ENCODE results near the gene FGD6. TPM values are rescaled to one million over a fixed set of nuclear protein-coding genes. Genes with fewer than 3 reads are reported as not detected.

FGD6 gene
- total RNA-seq, 1 experiment from 2014 or later = 18.2 TPM

DNA sequence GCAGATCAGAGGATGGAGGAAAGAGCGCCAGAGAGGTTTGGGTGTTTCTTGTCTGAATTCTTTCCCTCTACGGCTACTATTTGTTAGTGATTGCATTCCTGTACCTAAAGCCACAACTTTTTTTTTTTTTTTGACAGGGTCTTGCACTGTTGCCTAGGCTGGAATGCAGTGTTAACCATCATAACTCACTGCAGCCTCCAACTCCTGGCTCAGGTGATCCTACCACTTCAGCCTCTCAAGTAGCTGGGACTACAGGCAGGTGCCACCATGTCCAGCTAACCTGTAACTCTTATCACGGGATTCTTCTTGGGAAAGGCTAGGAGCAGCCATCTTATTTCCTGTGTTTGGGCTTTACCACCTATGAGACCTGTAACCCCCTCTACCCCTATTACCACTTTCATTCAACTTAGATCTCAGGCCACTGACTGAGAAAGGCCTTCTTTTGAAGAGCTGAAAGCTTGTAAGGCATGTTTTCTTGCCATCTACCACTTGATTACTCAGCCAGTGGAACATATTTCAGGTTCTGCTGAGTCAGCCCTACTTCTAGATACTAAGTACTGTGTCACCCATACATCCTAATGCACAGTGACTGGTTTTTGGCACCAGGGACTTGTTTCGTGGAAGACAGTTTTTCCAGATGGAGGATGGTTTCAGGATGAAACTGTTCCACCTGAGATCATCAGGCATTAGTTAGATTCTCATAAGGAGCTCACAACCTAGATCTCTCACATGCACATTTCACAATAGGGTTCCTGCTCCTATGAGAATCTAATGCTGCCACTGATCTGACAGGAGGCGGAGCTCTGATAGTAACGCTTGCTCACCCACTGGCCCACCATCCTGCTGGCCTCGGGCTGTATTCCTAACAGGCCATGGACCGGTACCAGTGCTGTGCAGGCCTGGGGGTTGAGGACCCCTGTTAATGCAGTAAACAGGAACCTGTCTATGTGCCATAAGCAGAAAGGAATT, 7.2 kb upstream of the FGD6 start:
- CTCF ChIA-PET = no interaction called here
- POLR2A ChIA-PET = interaction anchor here (1.0 to 1.5 kb wide), 2 partner anchors 19 to 20 kb away, joined by 3 to 4 read pairs; no protein-coding TSS in a partner anchor
- intact Hi-C loops (cut with micrococcal nuclease) = no loop called here
- no peaks in the 10 kb centered on the region for H3K9me3 ChIP-seq (ENCODE audit: control insufficient read depth in 1 of 2, insufficient read depth in 1 of 2, low read depth in 1 of 2, low read length in 2 of 2)
- peaks cover 0 to 14% of the 10 kb centered on the region in 2 experiments; a peak in 1 of 4 replicates for H3K36me3 ChIP-seq (ENCODE audit: control insufficient read depth in 1 of 2, insufficient read depth in 2 of 2, low read length in 2 of 2)
- RAD21 ChIA-PET (ENCODE audit: low non-redundant PET in 1 of 2, low total read pairs in 2 of 2, uncharacterized antibody in 2 of 2, unreplicated experiment in 2 of 2) = no interaction called here
- H3K9me2 ChIP-seq (ENCODE audit: insufficient read depth) = no peaks in the 10 kb centered on the region
- no peaks in the 10 kb centered on the region for H3K27me3 ChIP-seq (ENCODE audit: insufficient read depth, low read length)
- BruUV-seq (replicated peaks) = no TSS peak
- H3K79me2 ChIP-seq (ENCODE audit: insufficient read depth, low read length) = peaks cover 96% of the 10 kb centered on the region
- H2AFZ ChIP-seq (ENCODE audit: low read depth, low read length, poor library complexity, severe bottlenecking) = no peak overlapping the region
- no peak overlapping the region for H3K4me2 ChIP-seq (ENCODE audit: low read length)
- no peak overlapping the region for H3K27ac ChIP-seq (ENCODE audit: low read depth, low read length)
- ATAC-seq = no peak
- H3K4me3 ChIP-seq (replicated peaks in 1 of 2; ENCODE audit: low read depth in 1 of 2, low read length in 2 of 2) = no peak overlapping the region
- TF ChIP-seq ZNF274 (IDR thresholded peaks at IDR 0.05; ENCODE audit: low read depth, low read length) (no peak), CEBPB (IDR thresholded peaks at IDR 0.05; ENCODE audit: low read depth) (no peak), SRF (IDR thresholded peaks at IDR 0.05; ENCODE audit: low read depth) (no peak), CBX3 (IDR thresholded peaks at IDR 0.05; ENCODE audit: low read depth) (no peak), EZH2phosphoT487 (IDR thresholded peaks at IDR 0.05; ENCODE audit: borderline replicate concordance) (no peak), TCF7L2 (IDR thresholded peaks at IDR 0.05; ENCODE audit: borderline replicate concordance, extremely low read depth, insufficient read depth, insufficient read length) (no peak), SIN3A (IDR thresholded peaks at IDR 0.05; ENCODE audit: low read depth) (no peak)
- TF ChIP-seq, protein P1, sequence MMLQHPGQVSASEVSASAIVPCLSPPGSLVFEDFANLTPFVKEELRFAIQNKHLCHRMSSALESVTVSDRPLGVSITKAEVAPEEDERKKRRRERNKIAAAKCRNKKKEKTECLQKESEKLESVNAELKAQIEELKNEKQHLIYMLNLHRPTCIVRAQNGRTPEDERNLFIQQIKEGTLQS (IDR thresholded peaks at IDR 0.05) = no peak
- TF ChIP-seq, protein P2, sequence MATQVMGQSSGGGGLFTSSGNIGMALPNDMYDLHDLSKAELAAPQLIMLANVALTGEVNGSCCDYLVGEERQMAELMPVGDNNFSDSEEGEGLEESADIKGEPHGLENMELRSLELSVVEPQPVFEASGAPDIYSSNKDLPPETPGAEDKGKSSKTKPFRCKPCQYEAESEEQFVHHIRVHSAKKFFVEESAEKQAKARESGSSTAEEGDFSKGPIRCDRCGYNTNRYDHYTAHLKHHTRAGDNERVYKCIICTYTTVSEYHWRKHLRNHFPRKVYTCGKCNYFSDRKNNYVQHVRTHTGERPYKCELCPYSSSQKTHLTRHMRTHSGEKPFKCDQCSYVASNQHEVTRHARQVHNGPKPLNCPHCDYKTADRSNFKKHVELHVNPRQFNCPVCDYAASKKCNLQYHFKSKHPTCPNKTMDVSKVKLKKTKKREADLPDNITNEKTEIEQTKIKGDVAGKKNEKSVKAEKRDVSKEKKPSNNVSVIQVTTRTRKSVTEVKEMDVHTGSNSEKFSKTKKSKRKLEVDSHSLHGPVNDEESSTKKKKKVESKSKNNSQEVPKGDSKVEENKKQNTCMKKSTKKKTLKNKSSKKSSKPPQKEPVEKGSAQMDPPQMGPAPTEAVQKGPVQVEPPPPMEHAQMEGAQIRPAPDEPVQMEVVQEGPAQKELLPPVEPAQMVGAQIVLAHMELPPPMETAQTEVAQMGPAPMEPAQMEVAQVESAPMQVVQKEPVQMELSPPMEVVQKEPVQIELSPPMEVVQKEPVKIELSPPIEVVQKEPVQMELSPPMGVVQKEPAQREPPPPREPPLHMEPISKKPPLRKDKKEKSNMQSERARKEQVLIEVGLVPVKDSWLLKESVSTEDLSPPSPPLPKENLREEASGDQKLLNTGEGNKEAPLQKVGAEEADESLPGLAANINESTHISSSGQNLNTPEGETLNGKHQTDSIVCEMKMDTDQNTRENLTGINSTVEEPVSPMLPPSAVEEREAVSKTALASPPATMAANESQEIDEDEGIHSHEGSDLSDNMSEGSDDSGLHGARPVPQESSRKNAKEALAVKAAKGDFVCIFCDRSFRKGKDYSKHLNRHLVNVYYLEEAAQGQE (IDR thresholded peaks at IDR 0.05; ENCODE audit: low read depth) = no peak
- TF ChIP-seq, protein P3, sequence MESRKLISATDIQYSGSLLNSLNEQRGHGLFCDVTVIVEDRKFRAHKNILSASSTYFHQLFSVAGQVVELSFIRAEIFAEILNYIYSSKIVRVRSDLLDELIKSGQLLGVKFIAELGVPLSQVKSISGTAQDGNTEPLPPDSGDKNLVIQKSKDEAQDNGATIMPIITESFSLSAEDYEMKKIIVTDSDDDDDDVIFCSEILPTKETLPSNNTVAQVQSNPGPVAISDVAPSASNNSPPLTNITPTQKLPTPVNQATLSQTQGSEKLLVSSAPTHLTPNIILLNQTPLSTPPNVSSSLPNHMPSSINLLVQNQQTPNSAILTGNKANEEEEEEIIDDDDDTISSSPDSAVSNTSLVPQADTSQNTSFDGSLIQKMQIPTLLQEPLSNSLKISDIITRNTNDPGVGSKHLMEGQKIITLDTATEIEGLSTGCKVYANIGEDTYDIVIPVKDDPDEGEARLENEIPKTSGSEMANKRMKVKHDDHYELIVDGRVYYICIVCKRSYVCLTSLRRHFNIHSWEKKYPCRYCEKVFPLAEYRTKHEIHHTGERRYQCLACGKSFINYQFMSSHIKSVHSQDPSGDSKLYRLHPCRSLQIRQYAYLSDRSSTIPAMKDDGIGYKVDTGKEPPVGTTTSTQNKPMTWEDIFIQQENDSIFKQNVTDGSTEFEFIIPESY (IDR thresholded peaks at IDR 0.05; ENCODE audit: extremely low read depth, insufficient replicate concordance, low read length) = no peak
- DNase-seq (ENCODE audit: low read depth, low spot score) = no peak
- no peak overlapping the region for H3K9ac ChIP-seq (ENCODE audit: low read length)
- H3K4me1 ChIP-seq (ENCODE audit: control insufficient read depth in 1 of 2, insufficient read depth in 2 of 2, low read length in 2 of 2) = peaks cover 0 to 8% of the 10 kb centered on the region in 2 experiments; a peak in 2 of 4 replicates
- H4K20me1 ChIP-seq (ENCODE audit: insufficient read depth) = no peaks in the 10 kb centered on the region
